Ramos (cell line): Measurements from ENCODE around the gene SSU72.

Experiments used
- in situ Hi-C: fragments of 300-500 bp; cut with MboI; formaldehyde crosslinking; loops from one replicate; pipeline ENCODE4 v1.14.3; 2022; ENCODE audit warnings: low sequenced_read_pairs; ENCODE audit not compliant: unreplicated experiment

Gene SSU72

GRCh38 chr1:1574721-1575537, at the start of gene SSU72:
SSU72 (minus strand) TSS chr1:1574863; CDS start chr1:1574557, 306 bp downstream.
- in situ Hi-C loops, result no loop called here

- in situ Hi-C loops, result loop anchor here (25.0 kb wide), 1 partner anchor 763 kb away; the partner anchor contains the start of genes MORN1 and RER1
Observed at GRCh38 chr1:1623631-1624442, 49.2 kb upstream of the SSU72 start.

- in situ Hi-C loops, result loop anchor here (25.0 kb wide), 1 partner anchor 764 kb away; the partner anchor contains the start of genes MORN1 and RER1
Observed at GRCh38 chr1:1623181-1623630, 48.5 kb upstream of the SSU72 start.

GRCh38 chr1:1622788-1623094, 48.1 kb upstream of the SSU72 start:
- in situ Hi-C loops, result loop anchor here (25.0 kb wide), 1 partner anchor 765 kb away; the partner anchor contains the start of genes MORN1 and RER1

- in situ Hi-C loops, result loop anchor here (25.0 kb wide), 1 partner anchor 765 kb away; the partner anchor contains the start of genes MORN1 and RER1
Observed at GRCh38 chr1:1622010-1622787, 47.5 kb upstream of the SSU72 start.

GRCh38 chr1:1621173-1622009, 46.7 kb upstream of the SSU72 start:
- in situ Hi-C loops, result loop anchor here (25.0 kb wide), 1 partner anchor 766 kb away; the partner anchor contains the start of genes MORN1 and RER1

- in situ Hi-C loops, result loop anchor here (25.0 kb wide), 1 partner anchor 767 kb away; the partner anchor contains the start of genes MORN1 and RER1
Observed at GRCh38 chr1:1620433-1621139, 45.9 kb upstream of the SSU72 start.

- in situ Hi-C loops, result loop anchor here (25.0 kb wide), 1 partner anchor 767 kb away; the partner anchor contains the start of genes MORN1 and RER1
Observed at GRCh38 chr1:1619917-1620361, 45.3 kb upstream of the SSU72 start.

GRCh38 chr1:1618396-1619068, 43.9 kb upstream of the SSU72 start:
- in situ Hi-C loops, result loop anchor here (25.0 kb wide), 1 partner anchor 769 kb away; the partner anchor contains the start of genes MORN1 and RER1

- in situ Hi-C loops, result loop anchor here (25.0 kb wide), 1 partner anchor 769 kb away; the partner anchor contains the start of genes MORN1 and RER1
Observed at GRCh38 chr1:1617925-1618324, 43.3 kb upstream of the SSU72 start.

GRCh38 chr1:1617516-1617915, 42.9 kb upstream of the SSU72 start:
- in situ Hi-C loops, result loop anchor here (25.0 kb wide), 1 partner anchor 770 kb away; the partner anchor contains the start of genes MORN1 and RER1

- in situ Hi-C loops, result loop anchor here (25.0 kb wide), 1 partner anchor 770 kb away; the partner anchor contains the start of genes MORN1 and RER1
Observed at GRCh38 chr1:1616838-1617237, 42.2 kb upstream of the SSU72 start.

- in situ Hi-C loops, result loop anchor here (25.0 kb wide), 1 partner anchor 771 kb away; the partner anchor contains the start of genes MORN1 and RER1
Observed at GRCh38 chr1:1616045-1616790, 41.6 kb upstream of the SSU72 start.

GRCh38 chr1:1615256-1616044, 40.8 kb upstream of the SSU72 start, which contains the start of gene MIB2:
MIB2 (plus strand) TSS chr1:1615500; CDS start chr1:1623453, 7,953 bp downstream.
- in situ Hi-C loops, result loop anchor here (25.0 kb wide), 1 partner anchor 772 kb away; the partner anchor contains the start of genes MORN1 and RER1

GRCh38 chr1:1614954-1615255, 40.2 kb upstream of the SSU72 start:
- in situ Hi-C loops, result loop anchor here (25.0 kb wide), 1 partner anchor 772 kb away; the partner anchor contains the start of genes MORN1 and RER1
